NCI-H345 (cell line): ENCODE data around the gene TLX2.
A peak's percentile ranks its signal among the peaks of the same experiment; 100 is the strongest.
"Not testable (repeated sequence)": the region's sequence is repeated elsewhere in the genome, so short reads cannot be mapped to it uniquely, and the experiment has no call there.

Source experiments
- DNase-seq: peaks from one replicate; lab custom pipeline; 2025; lab: John Stamatoyannopoulos, UW

The TLX2 gene

DNA sequence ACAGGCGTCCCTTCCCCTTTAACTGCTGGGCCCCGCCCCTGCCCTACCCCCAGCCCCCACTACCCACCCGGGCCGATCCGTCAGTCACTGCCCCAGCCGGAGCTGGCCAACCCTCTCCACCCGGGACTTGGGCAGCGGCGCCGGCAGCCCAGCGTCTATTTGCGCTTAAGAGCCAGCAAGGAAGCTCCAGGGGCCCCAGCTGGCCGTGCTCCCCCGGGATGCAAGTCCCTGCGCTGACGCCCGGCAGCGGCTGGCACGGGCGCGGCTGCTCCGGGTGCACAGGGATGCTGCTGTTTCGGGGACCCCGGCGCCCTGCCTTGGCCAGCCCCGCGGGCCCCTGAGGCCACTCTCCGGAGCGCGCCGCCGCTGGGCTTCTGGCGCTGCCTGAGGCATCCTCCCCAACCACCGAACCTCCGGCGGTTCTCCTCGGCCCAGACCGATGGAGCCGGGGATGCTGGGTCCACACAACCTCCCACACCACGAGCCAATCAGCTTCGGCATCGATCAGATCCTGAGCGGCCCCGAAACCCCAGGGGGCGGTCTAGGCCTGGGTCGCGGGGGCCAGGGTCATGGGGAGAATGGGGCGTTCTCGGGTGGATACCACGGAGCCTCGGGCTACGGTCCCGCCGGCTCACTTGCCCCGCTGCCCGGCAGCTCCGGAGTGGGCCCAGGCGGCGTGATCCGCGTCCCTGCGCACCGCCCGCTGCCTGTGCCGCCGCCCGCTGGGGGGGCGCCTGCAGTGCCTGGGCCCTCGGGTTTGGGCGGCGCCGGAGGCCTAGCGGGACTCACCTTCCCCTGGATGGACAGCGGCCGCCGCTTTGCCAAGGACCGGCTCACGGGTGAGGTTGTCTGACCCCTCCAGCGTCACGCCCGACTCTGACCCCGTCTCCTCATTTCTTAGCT lies at the start of gene TLX2:
TSS of gene TLX2 (plus strand) at position 83 of the 903 bp plus-strand sequence. CDS start at position 440, 357 bp downstream.
- peak; percentile 12 for DNase-seq

- DNase-seq, result not testable (repeated sequence)
Measured at GRCh38 chr2:74470742-74471141, 43.5 kb upstream of the TLX2 start.

GRCh38 chr2:74471332-74472065 lies 42.8 kb upstream of the TLX2 start:
- DNase-seq, result no peak

- DNase-seq, result peak; percentile 94
Measured at GRCh38 chr2:74472086-74472944, 41.9 kb upstream of the TLX2 start, which contains the start of gene MRPL53. TSS of gene MRPL53 (minus strand) at chr2:74472680. CDS start at chr2:74472660, 20 bp downstream.

DNA sequence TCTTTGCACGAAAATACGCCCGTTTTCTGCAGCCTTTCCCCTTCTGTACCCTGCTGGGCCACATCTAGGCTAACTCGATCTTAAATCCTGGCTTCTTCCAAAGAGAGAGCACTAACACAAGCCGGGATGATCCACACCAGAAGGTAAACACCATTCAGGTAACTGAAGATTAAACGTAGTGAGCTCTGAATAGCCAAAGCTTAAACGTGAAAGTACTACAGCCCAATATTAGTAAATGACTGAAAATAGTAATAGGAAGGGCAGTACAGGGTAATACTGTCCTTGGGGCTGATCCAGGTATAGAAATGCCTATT lies 41.3 kb upstream of the TLX2 start:
- DNase-seq, result no peak

DNA sequence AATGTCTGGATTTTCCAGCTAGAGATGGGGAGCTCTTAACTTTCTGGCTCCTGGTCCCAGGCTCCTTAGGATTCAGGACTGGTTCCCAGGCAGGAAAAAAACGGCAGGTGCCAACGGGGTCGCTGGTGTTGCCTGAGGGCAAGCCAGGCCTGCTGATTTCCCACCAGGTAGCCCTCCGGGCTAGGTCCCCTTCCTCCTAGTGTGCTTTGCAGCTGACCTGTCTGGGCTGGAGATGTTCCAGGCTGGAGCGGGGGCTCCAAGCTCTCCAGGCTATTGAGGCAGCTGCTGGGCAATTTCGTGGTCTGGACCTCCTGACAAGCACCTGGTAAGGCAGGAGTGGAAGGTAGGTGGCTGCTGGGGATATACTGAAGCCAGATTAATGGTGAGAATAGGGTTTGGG lies 39.8 kb upstream of the TLX2 start:
- DNase-seq, result no peak

- DNase-seq, result no peak
Measured at GRCh38 chr2:74474899-74475298, 39.4 kb upstream of the TLX2 start.

GRCh38 chr2:74481431-74481830 lies 32.8 kb upstream of the TLX2 start:
- DNase-seq, result no peak

DNA sequence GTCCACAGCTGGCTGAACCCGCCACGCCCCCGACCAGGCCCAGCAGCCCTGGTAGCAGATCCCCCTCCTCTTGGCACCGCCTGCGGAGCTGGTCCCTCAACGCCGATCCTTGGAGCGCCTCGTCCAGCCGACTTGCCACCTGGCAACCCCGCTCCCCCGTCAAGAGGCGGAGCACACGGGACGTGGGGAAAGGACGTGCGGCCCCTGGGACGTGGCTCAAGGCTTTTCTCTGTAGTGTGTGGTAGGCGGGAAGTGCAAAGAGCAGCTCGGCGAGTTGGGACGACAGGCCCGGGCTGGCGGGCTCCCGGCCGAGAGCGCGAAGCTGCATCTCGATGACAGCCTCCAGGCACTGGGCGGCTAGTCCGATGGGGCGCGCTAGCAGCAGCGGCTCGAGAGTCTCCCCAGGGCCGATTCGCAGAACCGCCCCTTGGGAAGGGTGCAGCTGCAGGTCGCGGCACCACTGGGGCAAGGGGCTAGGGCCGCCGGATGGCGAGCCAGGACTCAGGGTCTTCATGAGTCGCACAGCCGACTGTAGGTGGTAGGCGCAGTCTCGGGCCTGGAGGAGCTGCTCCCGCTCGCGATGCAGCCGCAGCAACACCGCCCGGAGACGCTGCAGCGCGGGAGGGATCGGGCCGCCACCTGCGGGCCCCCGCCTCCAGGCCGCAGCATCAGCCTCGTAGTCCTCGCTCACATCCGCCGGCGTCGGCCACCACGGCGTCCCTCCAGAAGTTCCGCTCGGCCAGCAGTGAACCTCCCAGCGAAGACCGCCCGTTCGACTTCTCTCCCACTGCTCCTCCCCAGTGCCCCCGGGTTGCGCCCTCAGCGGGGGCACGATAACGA lies 32.1 kb upstream of the TLX2 start:
- peak; percentile 68 for DNase-seq

- DNase-seq, result peak; percentile 94
Measured at GRCh38 chr2:74482801-74483674, 31.2 kb upstream of the TLX2 start, which contains the start of the genes CCDC142 and TTC31. TSS of gene CCDC142 (minus strand) at chr2:74482998. CDS start at chr2:74482837, 161 bp downstream. TSS of gene TTC31 (plus strand) at chr2:74483081. CDS start at chr2:74483096, 15 bp downstream.

GRCh38 chr2:74483675-74484164 lies 30.5 kb upstream of the TLX2 start:
- not testable (repeated sequence) for DNase-seq

- no peak for DNase-seq
Measured at GRCh38 chr2:74486141-74486540, 28.1 kb upstream of the TLX2 start.

DNA sequence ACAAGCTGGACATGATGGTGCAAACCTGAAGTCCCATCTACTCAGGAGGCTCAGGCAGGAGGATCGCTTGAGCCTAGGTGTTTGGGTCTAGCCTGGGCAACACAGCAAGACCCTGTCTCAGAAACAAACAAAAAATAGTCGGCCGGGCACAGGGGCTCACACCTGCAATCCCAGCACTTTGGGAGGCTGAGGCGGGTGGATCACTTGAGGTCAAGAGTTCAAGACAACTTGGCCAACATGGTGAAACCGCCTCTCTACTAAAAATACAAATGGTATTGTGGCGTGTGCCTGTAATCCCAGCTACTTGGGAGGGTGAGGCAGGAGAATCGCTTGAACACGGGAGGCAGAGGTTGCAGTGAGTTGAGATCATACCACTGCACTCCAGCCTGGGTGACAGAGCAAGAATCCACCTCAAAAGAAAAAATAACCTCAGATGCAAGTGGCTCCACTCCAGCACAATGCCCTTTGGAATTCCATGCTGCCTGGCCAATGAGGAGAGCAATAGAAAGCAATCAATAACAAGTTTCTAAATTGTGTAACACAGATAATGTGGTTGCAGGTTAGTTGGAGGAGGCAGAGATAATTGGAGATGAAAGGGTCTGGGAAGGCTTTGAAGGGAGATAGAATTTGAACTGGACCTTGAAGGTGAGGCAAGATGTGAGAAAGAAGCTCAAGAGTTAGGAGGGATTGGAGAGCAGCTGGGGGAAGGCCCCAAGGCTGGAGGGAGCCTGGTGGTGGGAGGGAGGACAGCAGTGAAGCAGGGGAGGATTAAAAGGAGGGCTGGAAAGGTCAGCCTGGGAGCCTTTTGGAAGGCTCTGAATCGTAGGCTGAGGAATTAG lies 25.4 kb upstream of the TLX2 start:
- DNase-seq, result no peak

DNA sequence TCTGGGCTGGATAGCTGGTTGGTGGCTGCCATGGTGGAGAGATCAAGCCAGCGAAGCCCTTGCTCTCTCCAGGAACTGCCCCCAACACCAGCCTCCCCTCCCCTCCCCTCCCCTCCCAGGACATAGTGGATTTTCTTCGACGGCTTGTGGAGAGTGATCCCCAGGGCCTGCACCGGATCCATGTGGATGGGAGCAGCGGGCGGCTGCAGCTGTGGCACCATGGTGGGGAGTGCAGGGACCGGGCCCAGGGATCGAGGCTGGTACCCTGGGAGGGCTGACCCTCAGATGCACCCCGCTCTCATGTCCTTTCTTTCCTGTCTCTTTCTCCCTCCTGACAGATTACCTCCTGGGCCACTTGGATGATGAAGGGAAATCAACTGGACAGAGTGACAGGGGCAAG lies 24.3 kb upstream of the TLX2 start:
- DNase-seq, result no peak

DNA sequence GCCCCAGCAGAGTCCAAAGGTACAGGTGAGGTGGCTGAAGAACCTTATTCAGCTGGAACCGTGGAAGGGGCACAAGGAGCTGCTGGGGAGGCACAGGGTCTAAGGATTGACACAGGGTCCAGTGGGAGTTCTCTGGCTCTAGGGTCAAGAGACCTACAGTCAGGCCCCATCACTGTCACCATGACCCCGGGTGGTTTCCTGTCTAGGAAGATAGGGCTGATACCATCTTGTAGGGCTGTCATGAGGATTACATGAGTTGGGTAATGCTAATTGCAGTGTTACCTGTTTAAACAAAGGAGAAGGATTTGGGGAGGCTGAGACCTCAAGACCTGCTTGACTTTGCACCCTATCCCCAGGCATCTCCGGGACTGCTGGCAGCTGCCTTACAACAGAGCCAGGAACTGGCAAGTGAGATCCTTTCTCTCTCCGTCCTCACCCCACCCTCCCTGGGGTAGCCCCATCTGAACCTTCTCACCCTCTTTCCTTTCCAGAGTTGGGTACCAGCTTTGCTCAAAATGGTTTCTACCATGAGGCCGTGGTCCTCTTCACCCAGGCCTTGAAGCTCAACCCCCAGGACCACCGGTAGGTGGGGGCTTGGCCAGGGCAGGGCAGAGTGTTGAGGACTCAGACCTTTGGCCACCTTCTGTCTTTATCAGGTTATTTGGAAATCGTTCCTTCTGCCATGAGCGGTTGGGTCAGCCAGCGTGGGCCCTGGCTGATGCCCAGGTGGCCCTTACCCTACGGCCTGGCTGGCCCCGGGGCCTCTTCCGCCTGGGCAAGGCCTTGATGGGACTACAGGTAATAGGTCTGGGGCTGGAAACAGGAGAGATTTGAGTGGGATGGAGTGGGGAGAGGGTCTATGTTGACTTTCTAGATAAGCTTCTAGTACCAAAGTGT lies 22.4 kb upstream of the TLX2 start:
- DNase-seq, result no peak

GRCh38 chr2:74493546-74493945 lies 20.7 kb upstream of the TLX2 start:
- DNase-seq, result no peak

- DNase-seq, result no peak
Measured at GRCh38 chr2:74495440-74495839, 18.8 kb upstream of the TLX2 start.
